Measurements from ENCODE around the gene CCDC9. TPM values are rescaled to one million over a fixed set of nuclear protein-coding genes. Genes with fewer than 3 reads are reported as not detected.
"Not testable (repeated sequence)": the region's sequence is repeated elsewhere in the genome, so short reads cannot be mapped to it uniquely, and the experiment has no call there.

CCDC9 gene
- total RNA-seq, 1 donor from 2014 or later, result 36.1 TPM

GRCh38 chr19:47258895-47259555, 2.7 kb downstream of the CCDC9 start:
- no peak for TF ChIP-seq CTCF (IDR thresholded peaks at IDR 0.05; ENCODE audit: unreplicated experiment)
- Mint-ChIP-seq H3K27ac (peak overlapping the region; percentile 57), H3K27me3 (no peaks in the 10 kb centered on the region), H3K9me3 (ENCODE audit: low read depth) (no peaks in the 10 kb centered on the region), H3K4me1 (ENCODE audit: low read depth) (peaks cover 14% of the 10 kb centered on the region), H3K36me3 (ENCODE audit: insufficient read depth) (peaks cover 28% of the 10 kb centered on the region), H3K4me3 (ENCODE audit: low read depth) (peak overlapping the region; percentile 58)
- DNase-seq (ENCODE audit: low spot score, unreplicated experiment), result no peak

GRCh38 chr19:47260476-47260875, 4.2 kb downstream of the CCDC9 start:
- H3K27me3 Mint-ChIP-seq, result no peaks in the 10 kb centered on the region
- H3K36me3 Mint-ChIP-seq (ENCODE audit: insufficient read depth), result peaks cover 35% of the 10 kb centered on the region

GRCh38 chr19:47261946-47262793, 5.8 kb downstream of the CCDC9 start:
- H3K36me3 Mint-ChIP-seq (ENCODE audit: insufficient read depth), result peaks cover 40% of the 10 kb centered on the region
- H3K9me3 Mint-ChIP-seq (ENCODE audit: low read depth); H3K27me3 Mint-ChIP-seq; H3K27ac Mint-ChIP-seq; DNase-seq (ENCODE audit: low spot score, unreplicated experiment); H3K4me3 Mint-ChIP-seq (ENCODE audit: low read depth): not testable (repeated sequence)
- peaks cover 14% of the 10 kb centered on the region for H3K4me1 Mint-ChIP-seq (ENCODE audit: low read depth)

More at GRCh38 chr19:47260476-47260875, 4.2 kb downstream of the CCDC9 start:
- Mint-ChIP-seq H3K27ac (no peak overlapping the region), H3K9me3 (ENCODE audit: low read depth) (no peaks in the 10 kb centered on the region), H3K4me1 (ENCODE audit: low read depth) (peaks cover 14% of the 10 kb centered on the region), H3K4me3 (ENCODE audit: low read depth) (no peak overlapping the region)
- no peak for DNase-seq (ENCODE audit: low spot score, unreplicated experiment)
- no peak for TF ChIP-seq CTCF (IDR thresholded peaks at IDR 0.05; ENCODE audit: unreplicated experiment)

GRCh38 chr19:47264629-47265028, 8.3 kb downstream of the CCDC9 start:
- Mint-ChIP-seq H3K4me1 (ENCODE audit: low read depth) (no peaks in the 10 kb centered on the region), H3K9me3 (ENCODE audit: low read depth) (no peaks in the 10 kb centered on the region), H3K36me3 (ENCODE audit: insufficient read depth) (peaks cover 32% of the 10 kb centered on the region), H3K27me3 (no peaks in the 10 kb centered on the region), H3K4me3 (ENCODE audit: low read depth) (no peak overlapping the region), H3K27ac (peak overlapping the region; percentile 38)
- TF ChIP-seq CTCF (IDR thresholded peaks at IDR 0.05; ENCODE audit: unreplicated experiment), result no peak
- no peak for DNase-seq (ENCODE audit: low spot score, unreplicated experiment)

GRCh38 chr19:47266401-47266941, 10.1 kb downstream of the CCDC9 start:
- H3K36me3 Mint-ChIP-seq (ENCODE audit: insufficient read depth), result peaks cover 29% of the 10 kb centered on the region
- DNase-seq (ENCODE audit: low spot score, unreplicated experiment), result no peak
- TF ChIP-seq CTCF (IDR thresholded peaks at IDR 0.05; ENCODE audit: unreplicated experiment), result no peak
- no peaks in the 10 kb centered on the region for H3K9me3 Mint-ChIP-seq (ENCODE audit: low read depth)
- no peaks in the 10 kb centered on the region for H3K4me1 Mint-ChIP-seq (ENCODE audit: low read depth)
- no peak overlapping the region for H3K4me3 Mint-ChIP-seq (ENCODE audit: low read depth)
- H3K27me3 Mint-ChIP-seq, result no peaks in the 10 kb centered on the region
- no peak overlapping the region for H3K27ac Mint-ChIP-seq
